Measurements from ENCODE around the gene ICA1. TPM values are rescaled to one million over a fixed set of nuclear protein-coding genes. Genes with fewer than 3 reads are reported as not detected.

ICA1 gene
- total RNA-seq, 8 experiments from 2014 or later: 10.2 to 76.7 (median 26.1) TPM

- H3K4me3 ChIP-seq: no peak overlapping the region
- in situ Hi-C loops (cut with MboI; ENCODE audit: low pct_unique_long_range_greater_than_20kb in 2 of 9, low sequenced_read_pairs in 9 of 9, unreplicated experiment in 9 of 9): no loop called here
- 72 to 100% (median 88%) methylated on average over 1 to 2 of the region's 2 CpGs; no CpG with 5 or more reads in 1 of the 10 experiments for WGBS, 10 experiments
These were observed 119.5 kb downstream of the ICA1 start for GRCh38 chr7:8142477-8142876.

GRCh38 chr7:8141070-8141469 is 120.9 kb downstream of the ICA1 start:
- in situ Hi-C loops (cut with MboI; ENCODE audit: low pct_unique_long_range_greater_than_20kb in 2 of 9, low sequenced_read_pairs in 9 of 9, unreplicated experiment in 9 of 9): no loop called here
- Histone ChIP-seq H3K4me3 (no peak overlapping the region), H3K27ac (no peak overlapping the region), H3K4me1 (replicated peaks in 1 of 2) (peaks cover 3 to 4% of the 10 kb centered on the region in 2 donors)
- ATAC-seq (replicated peaks in 6 of 8): no peak
- 40 to 100% (median 94%) methylated on average over 1 to 2 of the region's 4 CpGs; no CpG with 5 or more reads in 2 of the 10 experiments for WGBS, 10 experiments

More at GRCh38 chr7:8142477-8142876, 119.5 kb downstream of the ICA1 start:
- ATAC-seq (replicated peaks in 6 of 8): no peak
- H3K4me1 ChIP-seq (replicated peaks in 1 of 2): peaks cover 17% of the 10 kb centered on the region in 2 donors
- H3K27ac ChIP-seq: no peak overlapping the region

GRCh38 chr7:8136051-8136730 is 125.8 kb downstream of the ICA1 start:
- no peak for ATAC-seq (replicated peaks in 6 of 8)
- Histone ChIP-seq H3K4me1 (replicated peaks in 1 of 2) (no peaks in the 10 kb centered on the region), H3K4me3 (no peak overlapping the region), H3K27ac (no peak overlapping the region)
- in situ Hi-C loops (cut with MboI; ENCODE audit: low pct_unique_long_range_greater_than_20kb in 2 of 9, low sequenced_read_pairs in 9 of 9, unreplicated experiment in 9 of 9): no loop called here
- WGBS, 10 experiments: 27 to 100% (median 81%) methylated on average over 1 to 12 of the region's 12 CpGs

GRCh38 chr7:8135417-8135816 is 126.5 kb downstream of the ICA1 start:
- in situ Hi-C loops (cut with MboI; ENCODE audit: low pct_unique_long_range_greater_than_20kb in 2 of 9, low sequenced_read_pairs in 9 of 9, unreplicated experiment in 9 of 9): no loop called here
- no peak overlapping the region for H3K4me3 ChIP-seq
- ATAC-seq (replicated peaks in 6 of 8): no peak
- WGBS, 10 experiments: 61 to 100% (median 88%) methylated on average over 2 to 3 of the region's 3 CpGs; no CpG with 5 or more reads in 1 of the 10 experiments
- H3K4me1 ChIP-seq (replicated peaks in 1 of 2): no peaks in the 10 kb centered on the region
- no peak overlapping the region for H3K27ac ChIP-seq

GRCh38 chr7:8134089-8134733 is 127.8 kb downstream of the ICA1 start:
- 56 to 100% (median 73%) methylated on average over 2 to 10 of the region's 10 CpGs for WGBS, 10 experiments
- H3K4me1 ChIP-seq (replicated peaks in 1 of 2): no peaks in the 10 kb centered on the region
- H3K4me3 ChIP-seq: no peak overlapping the region
- H3K27ac ChIP-seq: no peak overlapping the region
- no peak for ATAC-seq (replicated peaks in 6 of 8)
- in situ Hi-C loops (cut with MboI; ENCODE audit: low pct_unique_long_range_greater_than_20kb in 2 of 9, low sequenced_read_pairs in 9 of 9, unreplicated experiment in 9 of 9): no loop called here

GRCh38 chr7:8133188-8133848 is 128.6 kb downstream of the ICA1 start:
- no peak for ATAC-seq (replicated peaks in 6 of 8)
- 0 to 100% (median 77%) methylated on average over 1 to 2 of the region's 2 CpGs; no CpG with 5 or more reads in 5 of the 10 experiments for WGBS, 10 experiments
- Histone ChIP-seq H3K4me3 (no peak overlapping the region), H3K4me1 (replicated peaks in 1 of 2) (no peaks in the 10 kb centered on the region), H3K27ac (no peak overlapping the region)
- in situ Hi-C loops (cut with MboI; ENCODE audit: low pct_unique_long_range_greater_than_20kb in 2 of 9, low sequenced_read_pairs in 9 of 9, unreplicated experiment in 9 of 9): no loop called here

- Histone ChIP-seq H3K4me1 (replicated peaks in 1 of 2) (no peaks in the 10 kb centered on the region), H3K4me3 (no peak overlapping the region), H3K27ac (no peak overlapping the region)
- in situ Hi-C loops (cut with MboI; ENCODE audit: low pct_unique_long_range_greater_than_20kb in 2 of 9, low sequenced_read_pairs in 9 of 9, unreplicated experiment in 9 of 9): no loop called here
- no peak for ATAC-seq (replicated peaks in 6 of 8)
- WGBS, 10 experiments: 24 to 97% (median 80%) methylated on average over 2 to 5 of the region's 5 CpGs; no CpG with 5 or more reads in 1 of the 10 experiments
These were observed 130.0 kb downstream of the ICA1 start for GRCh38 chr7:8131694-8132605.

- in situ Hi-C loops (cut with MboI; ENCODE audit: low pct_unique_long_range_greater_than_20kb in 2 of 9, low sequenced_read_pairs in 9 of 9, unreplicated experiment in 9 of 9): no loop called here
- no peak overlapping the region for H3K4me3 ChIP-seq
- WGBS, 10 experiments: 14 to 100% (median 100%) methylated on average over 1 of the region's 1 CpG; no CpG with 5 or more reads in 3 of the 10 experiments
- no peaks in the 10 kb centered on the region for H3K4me1 ChIP-seq (replicated peaks in 1 of 2)
- no peak overlapping the region for H3K27ac ChIP-seq
- ATAC-seq (replicated peaks in 6 of 8): no peak
These were observed 131.3 kb downstream of the ICA1 start for GRCh38 chr7:8130663-8131062.

- Histone ChIP-seq H3K4me3 (no peak overlapping the region), H3K27ac (no peak overlapping the region), H3K4me1 (replicated peaks in 1 of 2) (no peaks in the 10 kb centered on the region)
- in situ Hi-C loops (cut with MboI; ENCODE audit: low pct_unique_long_range_greater_than_20kb in 2 of 9, low sequenced_read_pairs in 9 of 9, unreplicated experiment in 9 of 9): no loop called here
- 17 to 100% (median 71%) methylated on average over 1 of the region's 1 CpG; no CpG with 5 or more reads in 5 of the 10 experiments for WGBS, 10 experiments
- no peak for ATAC-seq (replicated peaks in 6 of 8)
These were observed 132.7 kb downstream of the ICA1 start for GRCh38 chr7:8129318-8129659.

- in situ Hi-C loops (cut with MboI; ENCODE audit: low pct_unique_long_range_greater_than_20kb in 2 of 9, low sequenced_read_pairs in 9 of 9, unreplicated experiment in 9 of 9): no loop called here
These were observed 133.3 kb downstream of the ICA1 start for GRCh38 chr7:8128449-8129317.

GRCh38 chr7:8126601-8127167 is 135.3 kb downstream of the ICA1 start:
- H3K4me3 ChIP-seq: no peak overlapping the region
- ATAC-seq (replicated peaks in 6 of 8): no peak
- H3K27ac ChIP-seq: no peak overlapping the region
- in situ Hi-C loops (cut with MboI; ENCODE audit: low pct_unique_long_range_greater_than_20kb in 2 of 9, low sequenced_read_pairs in 9 of 9, unreplicated experiment in 9 of 9): no loop called here
- no peaks in the 10 kb centered on the region for H3K4me1 ChIP-seq (replicated peaks in 1 of 2)
- WGBS, 10 experiments: 35 to 100% (median 81%) methylated on average over 1 to 2 of the region's 2 CpGs; no CpG with 5 or more reads in 2 of the 10 experiments

More at GRCh38 chr7:8128449-8129317, 133.3 kb downstream of the ICA1 start:
- Histone ChIP-seq H3K4me3 (no peak overlapping the region), H3K4me1 (replicated peaks in 1 of 2) (no peaks in the 10 kb centered on the region), H3K27ac (no peak overlapping the region)
- ATAC-seq (replicated peaks in 6 of 8): no peak
- 28 to 97% (median 83%) methylated on average over 3 to 9 of the region's 12 CpGs; no CpG with 5 or more reads in 1 of the 10 experiments for WGBS, 10 experiments

All from motor neuron (in vitro differentiated cells).